Measurements from ENCODE around the gene PTPRK.
A peak's percentile ranks its signal among the peaks of the same experiment; 100 is the strongest.

The PTPRK gene

GRCh38 chr6:128531696-128532095 is 11.3 kb upstream of the PTPRK start:
- DNase-seq: no peak
- Histone ChIP-seq H3K4me1 (ENCODE audit: control insufficient read depth, low read depth, low read length) (peaks cover 8% of the 10 kb centered on the region), H3K4ac (ENCODE audit: low read depth, low read length) (no peak overlapping the region), H2AK5ac (ENCODE audit: low read length) (no peak overlapping the region), H4K8ac (ENCODE audit: low read depth, low read length) (no peak overlapping the region), H3K27me3 (ENCODE audit: insufficient read depth, low read length, poor library complexity) (no peaks in the 10 kb centered on the region), H3K56ac (ENCODE audit: low read length) (no peak overlapping the region), H4K5ac (ENCODE audit: low read length) (no peak overlapping the region), H3K27ac (ENCODE audit: low read depth, low read length) (no peak overlapping the region), H3K9ac (ENCODE audit: low read length) (no peak overlapping the region), H2BK120ac (ENCODE audit: low read depth, low read length) (no peak overlapping the region), H3K79me1 (ENCODE audit: low read length) (no peaks in the 10 kb centered on the region), H2BK5ac (ENCODE audit: low read length) (no peak overlapping the region), H3K4me2 (ENCODE audit: low read length) (no peak overlapping the region), H2BK15ac (replicated peaks; ENCODE audit: low read depth) (no peak overlapping the region), H3K36me3 (ENCODE audit: control insufficient read depth, insufficient read depth, low read length) (no peaks in the 10 kb centered on the region), H3K18ac (ENCODE audit: low read length) (no peak overlapping the region), H3K23ac (ENCODE audit: low read length) (no peak overlapping the region), H3K4me3 (ENCODE audit: low read length) (no peak overlapping the region), H3K79me2 (ENCODE audit: control insufficient read depth, insufficient read depth, low read length) (no peaks in the 10 kb centered on the region)
- no CpG with 5 or more reads among the region's 2 CpGs for WGBS (ENCODE audit: extremely low coverage, insufficient coverage, low lambda C conversion rate)

- Histone ChIP-seq H3K9ac (ENCODE audit: low read length) (no peak overlapping the region), H2BK5ac (ENCODE audit: low read length) (no peak overlapping the region), H3K18ac (ENCODE audit: low read length) (no peak overlapping the region), H3K4me3 (ENCODE audit: low read length) (no peak overlapping the region), H3K36me3 (ENCODE audit: control insufficient read depth, insufficient read depth, low read length) (no peaks in the 10 kb centered on the region), H3K56ac (ENCODE audit: low read length) (no peak overlapping the region), H3K27ac (ENCODE audit: low read depth, low read length) (no peak overlapping the region), H2AK5ac (ENCODE audit: low read length) (no peak overlapping the region), H4K8ac (ENCODE audit: low read depth, low read length) (no peak overlapping the region), H3K27me3 (ENCODE audit: insufficient read depth, low read length, poor library complexity) (no peaks in the 10 kb centered on the region), H3K23ac (ENCODE audit: low read length) (no peak overlapping the region), H3K4ac (ENCODE audit: low read depth, low read length) (no peak overlapping the region), H2BK15ac (replicated peaks; ENCODE audit: low read depth) (no peak overlapping the region), H3K79me1 (ENCODE audit: low read length) (no peaks in the 10 kb centered on the region), H3K4me1 (ENCODE audit: control insufficient read depth, low read depth, low read length) (peaks cover 11% of the 10 kb centered on the region), H3K4me2 (ENCODE audit: low read length) (no peak overlapping the region), H2BK120ac (ENCODE audit: low read depth, low read length) (no peak overlapping the region), H3K79me2 (ENCODE audit: control insufficient read depth, insufficient read depth, low read length) (no peaks in the 10 kb centered on the region), H4K5ac (ENCODE audit: low read length) (no peak overlapping the region)
- no peak for DNase-seq
These were observed 7.8 kb upstream of the PTPRK start for GRCh38 chr6:128528241-128528640.

- H3K4me3 ChIP-seq (ENCODE audit: low read length): no peak overlapping the region
- H3K18ac ChIP-seq (ENCODE audit: low read length): no peak overlapping the region
- no peaks in the 10 kb centered on the region for H3K79me2 ChIP-seq (ENCODE audit: control insufficient read depth, insufficient read depth, low read length)
- DNase-seq: peak; percentile 39
- H3K9ac ChIP-seq (ENCODE audit: low read length): no peak overlapping the region
- no peak overlapping the region for H2AK5ac ChIP-seq (ENCODE audit: low read length)
- H3K36me3 ChIP-seq (ENCODE audit: control insufficient read depth, insufficient read depth, low read length): no peaks in the 10 kb centered on the region
- no peaks in the 10 kb centered on the region for H3K79me1 ChIP-seq (ENCODE audit: low read length)
- no CpG with 5 or more reads among the region's 1 CpG for WGBS (ENCODE audit: extremely low coverage, insufficient coverage, low lambda C conversion rate)
- H4K5ac ChIP-seq (ENCODE audit: low read length): no peak overlapping the region
- H3K56ac ChIP-seq (ENCODE audit: low read length): no peak overlapping the region
- no peak overlapping the region for H3K23ac ChIP-seq (ENCODE audit: low read length)
- no peak overlapping the region for H3K27ac ChIP-seq (ENCODE audit: low read depth, low read length)
- peaks cover 8% of the 10 kb centered on the region for H3K4me1 ChIP-seq (ENCODE audit: control insufficient read depth, low read depth, low read length)
- H2BK5ac ChIP-seq (ENCODE audit: low read length): no peak overlapping the region
- no peak overlapping the region for H4K8ac ChIP-seq (ENCODE audit: low read depth, low read length)
- no peaks in the 10 kb centered on the region for H3K27me3 ChIP-seq (ENCODE audit: insufficient read depth, low read length, poor library complexity)
- H3K4ac ChIP-seq (ENCODE audit: low read depth, low read length): no peak overlapping the region
- no peak overlapping the region for H2BK15ac ChIP-seq (replicated peaks; ENCODE audit: low read depth)
- no peak overlapping the region for H3K4me2 ChIP-seq (ENCODE audit: low read length)
- no peak overlapping the region for H2BK120ac ChIP-seq (ENCODE audit: low read depth, low read length)
These were observed 7.0 kb upstream of the PTPRK start for GRCh38 chr6:128527375-128527774.

GRCh38 chr6:128526152-128526914 is 5.9 kb upstream of the PTPRK start:
- H3K56ac ChIP-seq (ENCODE audit: low read length): no peak overlapping the region

GRCh38 chr6:128525406-128525805 is 5.0 kb upstream of the PTPRK start:
- Histone ChIP-seq H3K4me1 (ENCODE audit: control insufficient read depth, low read depth, low read length) (peaks cover 7% of the 10 kb centered on the region), H3K79me2 (ENCODE audit: control insufficient read depth, insufficient read depth, low read length) (no peaks in the 10 kb centered on the region), H2AK5ac (ENCODE audit: low read length) (no peak overlapping the region), H2BK5ac (ENCODE audit: low read length) (no peak overlapping the region), H3K18ac (ENCODE audit: low read length) (no peak overlapping the region), H3K56ac (ENCODE audit: low read length) (no peak overlapping the region), H4K5ac (ENCODE audit: low read length) (no peak overlapping the region), H3K27ac (ENCODE audit: low read depth, low read length) (no peak overlapping the region), H2BK15ac (replicated peaks; ENCODE audit: low read depth) (no peak overlapping the region), H3K27me3 (ENCODE audit: insufficient read depth, low read length, poor library complexity) (no peaks in the 10 kb centered on the region), H3K36me3 (ENCODE audit: control insufficient read depth, insufficient read depth, low read length) (no peaks in the 10 kb centered on the region), H3K79me1 (ENCODE audit: low read length) (no peaks in the 10 kb centered on the region), H4K8ac (ENCODE audit: low read depth, low read length) (no peak overlapping the region), H3K4me3 (ENCODE audit: low read length) (no peak overlapping the region), H3K4me2 (ENCODE audit: low read length) (no peak overlapping the region), H3K23ac (ENCODE audit: low read length) (no peak overlapping the region), H2BK120ac (ENCODE audit: low read depth, low read length) (no peak overlapping the region), H3K4ac (ENCODE audit: low read depth, low read length) (no peak overlapping the region), H3K9ac (ENCODE audit: low read length) (no peak overlapping the region)
- WGBS (ENCODE audit: extremely low coverage, insufficient coverage, low lambda C conversion rate): no CpG with 5 or more reads among the region's 2 CpGs
- DNase-seq: no peak

More at GRCh38 chr6:128526152-128526914, 5.9 kb upstream of the PTPRK start:
- WGBS (ENCODE audit: extremely low coverage, insufficient coverage, low lambda C conversion rate): no CpG with 5 or more reads among the region's 5 CpGs
- Histone ChIP-seq H3K36me3 (ENCODE audit: control insufficient read depth, insufficient read depth, low read length) (no peaks in the 10 kb centered on the region), H3K4ac (ENCODE audit: low read depth, low read length) (no peak overlapping the region), H2AK5ac (ENCODE audit: low read length) (no peak overlapping the region), H3K23ac (ENCODE audit: low read length) (no peak overlapping the region), H2BK5ac (ENCODE audit: low read length) (no peak overlapping the region), H3K79me2 (ENCODE audit: control insufficient read depth, insufficient read depth, low read length) (no peaks in the 10 kb centered on the region), H4K5ac (ENCODE audit: low read length) (no peak overlapping the region), H3K9ac (ENCODE audit: low read length) (no peak overlapping the region), H3K18ac (ENCODE audit: low read length) (no peak overlapping the region), H3K4me3 (ENCODE audit: low read length) (no peak overlapping the region), H3K27me3 (ENCODE audit: insufficient read depth, low read length, poor library complexity) (no peaks in the 10 kb centered on the region), H3K79me1 (ENCODE audit: low read length) (no peaks in the 10 kb centered on the region), H3K4me2 (ENCODE audit: low read length) (no peak overlapping the region), H3K27ac (ENCODE audit: low read depth, low read length) (no peak overlapping the region), H3K4me1 (ENCODE audit: control insufficient read depth, low read depth, low read length) (peaks cover 8% of the 10 kb centered on the region), H2BK15ac (replicated peaks; ENCODE audit: low read depth) (no peak overlapping the region), H4K8ac (ENCODE audit: low read depth, low read length) (no peak overlapping the region), H2BK120ac (ENCODE audit: low read depth, low read length) (peak overlapping the region; percentile 21)
- DNase-seq: no peak

- no peak overlapping the region for H2BK5ac ChIP-seq (ENCODE audit: low read length)
- H3K4me2 ChIP-seq (ENCODE audit: low read length): peak overlapping the region; percentile 0
- peaks cover 10% of the 10 kb centered on the region for H3K79me2 ChIP-seq (ENCODE audit: control insufficient read depth, insufficient read depth, low read length)
- no peak for DNase-seq
- H2BK15ac ChIP-seq (replicated peaks; ENCODE audit: low read depth): no peak overlapping the region
- H3K9ac ChIP-seq (ENCODE audit: low read length): peak overlapping the region; percentile 84
- peaks cover 3% of the 10 kb centered on the region for H3K4me1 ChIP-seq (ENCODE audit: control insufficient read depth, low read depth, low read length)
- H2BK120ac ChIP-seq (ENCODE audit: low read depth, low read length): no peak overlapping the region
- H3K27ac ChIP-seq (ENCODE audit: low read depth, low read length): no peak overlapping the region
- peak overlapping the region; percentile 94 for H3K18ac ChIP-seq (ENCODE audit: low read length)
- peaks cover 3% of the 10 kb centered on the region for H3K79me1 ChIP-seq (ENCODE audit: low read length)
- no peaks in the 10 kb centered on the region for H3K36me3 ChIP-seq (ENCODE audit: control insufficient read depth, insufficient read depth, low read length)
- no peak overlapping the region for H3K23ac ChIP-seq (ENCODE audit: low read length)
- H4K5ac ChIP-seq (ENCODE audit: low read length): no peak overlapping the region
- no peak overlapping the region for H3K4me3 ChIP-seq (ENCODE audit: low read length)
- no CpG with 5 or more reads among the region's 2 CpGs for WGBS (ENCODE audit: extremely low coverage, insufficient coverage, low lambda C conversion rate)
- H3K4ac ChIP-seq (ENCODE audit: low read depth, low read length): no peak overlapping the region
- H3K27me3 ChIP-seq (ENCODE audit: insufficient read depth, low read length, poor library complexity): no peaks in the 10 kb centered on the region
- peak overlapping the region; percentile 93 for H3K56ac ChIP-seq (ENCODE audit: low read length)
- no peak overlapping the region for H4K8ac ChIP-seq (ENCODE audit: low read depth, low read length)
- H2AK5ac ChIP-seq (ENCODE audit: low read length): no peak overlapping the region
These were observed 858 bp upstream of the PTPRK start for GRCh38 chr6:128521282-128521632.

Measured in mesendoderm (in vitro differentiated cells).